Activated CD8-positive, alpha-beta memory T cell treated with anti-CD3 and anti-CD28 coated beads, Interleukin-2, amount 10 ng/mL, durations not matched to agents 7 days and 5 days (primary cell): ENCODE measurements around the gene EZH1. TPM values are rescaled to one million over a fixed set of nuclear protein-coding genes. Genes with fewer than 3 reads are reported as not detected.

Experiments used
- ATAC-seq: fragments of 150-1000 bp; cut with Tn5 transposase; one replicate; pipeline ENCODE4 v1.10.0; 2021; ENCODE audit warnings: moderate library complexity
- CTCF ChIA-PET: fragments of 350-600 bp; sonication (Branson Sonifier 250); formaldehyde crosslinking; loops from one replicate; lab custom pipeline; 2021; ENCODE audit warnings: antibody characterized with exemption; lab: Charles Lee
- DNase-seq: peaks from one replicate; pipeline ENCODE4 v3.0.0-alpha.2; 2020
- H3K27ac Mint-ChIP-seq: one replicate; pipeline ENCODE4 v1.8.0; 2021; ENCODE audit warnings: mild to moderate bottlenecking, mixed read lengths
- H3K27me3 Mint-ChIP-seq: one replicate; pipeline ENCODE4 v1.8.0; 2021; ENCODE audit warnings: mixed read lengths
- H3K36me3 Mint-ChIP-seq: one replicate; pipeline ENCODE4 v1.8.0; 2021; ENCODE audit warnings: mild to moderate bottlenecking, mixed read lengths
- H3K4me1 Mint-ChIP-seq: one replicate; pipeline ENCODE4 v1.8.0; 2021; ENCODE audit warnings: mixed read lengths
- H3K4me3 Mint-ChIP-seq: one replicate; pipeline ENCODE4 v1.8.0; 2021; ENCODE audit warnings: mild to moderate bottlenecking, moderate library complexity, mixed read lengths
- H3K9me3 Mint-ChIP-seq: one replicate; pipeline ENCODE4 v1.8.0; 2022; ENCODE audit warnings: low read depth, mixed read lengths
- microRNA-seq: library from miRNA; unstranded; fragments of <30 nt; microRNA quantifications from one replicate; pipeline ENCODE4 v1.2.0, GENCODE V29; 2022
- total RNA-seq, 2 experiments: library from RNA; stranded (reverse); gene quantifications; one replicate each; pipeline ENCODE4 v1.2.3, GENCODE V29; 2021

EZH1 gene
- total RNA-seq, 2 experiments from 2014 or later, result 39.9 to 46.5 TPM

- Mint-ChIP-seq H3K27ac (peak within 1 kb of the TSS; percentile 76), H3K4me1 (peaks cover 18% of the 10 kb centered on the region), H3K36me3 (peaks cover 3% of the 10 kb centered on the region), H3K9me3 (no peaks in the 10 kb centered on the region), H3K4me3 (peak within 1 kb of the TSS; percentile 93), H3K27me3 (peaks cover 13% of the 10 kb centered on the region)
- peak; percentile 83 for DNase-seq
- CTCF ChIA-PET, result interaction anchor here (0.6 to 1.6 kb wide), 7 partner anchors 11 to 250 kb away, joined by 3 to 6 read pairs (median 3); no protein-coding TSS in a partner anchor
- ATAC-seq, result peak; percentile 85
These were observed 85.5 kb downstream of the EZH1 start, which contains the start of gene TUBG2 for GRCh38 chr17:42659079-42659931. Gene TUBG2 (plus strand): TSS chr17:42659284. CDS start chr17:42659504, 220 bp downstream.

GRCh38 chr17:42657824-42658588 lies 86.8 kb downstream of the EZH1 start:
- ATAC-seq (no peak), DNase-seq (no peak)
- H3K27ac Mint-ChIP-seq, result peak overlapping the region; percentile 4
- H3K36me3 Mint-ChIP-seq, result peaks cover 3% of the 10 kb centered on the region
- peak overlapping the region; percentile 93 for H3K4me3 Mint-ChIP-seq
- no peaks in the 10 kb centered on the region for H3K9me3 Mint-ChIP-seq
- CTCF ChIA-PET, result interaction anchor here (0.7 to 1.7 kb wide), 5 partner anchors 12 to 80 kb away, joined by 3 to 5 read pairs (median 3); no protein-coding TSS in a partner anchor
- peaks cover 25% of the 10 kb centered on the region for H3K27me3 Mint-ChIP-seq
- peaks cover 20% of the 10 kb centered on the region for H3K4me1 Mint-ChIP-seq

- DNase-seq (no peak), ATAC-seq (no peak)
- H3K27ac Mint-ChIP-seq, result no peak overlapping the region
- no peak overlapping the region for H3K4me3 Mint-ChIP-seq
- peaks cover 3% of the 10 kb centered on the region for H3K36me3 Mint-ChIP-seq
- H3K9me3 Mint-ChIP-seq, result no peaks in the 10 kb centered on the region
- peaks cover 20% of the 10 kb centered on the region for H3K4me1 Mint-ChIP-seq
- peaks cover 29% of the 10 kb centered on the region for H3K27me3 Mint-ChIP-seq
- CTCF ChIA-PET, result no interaction called here
These were observed 89.3 kb downstream of the EZH1 start for GRCh38 chr17:42655528-42655927.

DNA sequence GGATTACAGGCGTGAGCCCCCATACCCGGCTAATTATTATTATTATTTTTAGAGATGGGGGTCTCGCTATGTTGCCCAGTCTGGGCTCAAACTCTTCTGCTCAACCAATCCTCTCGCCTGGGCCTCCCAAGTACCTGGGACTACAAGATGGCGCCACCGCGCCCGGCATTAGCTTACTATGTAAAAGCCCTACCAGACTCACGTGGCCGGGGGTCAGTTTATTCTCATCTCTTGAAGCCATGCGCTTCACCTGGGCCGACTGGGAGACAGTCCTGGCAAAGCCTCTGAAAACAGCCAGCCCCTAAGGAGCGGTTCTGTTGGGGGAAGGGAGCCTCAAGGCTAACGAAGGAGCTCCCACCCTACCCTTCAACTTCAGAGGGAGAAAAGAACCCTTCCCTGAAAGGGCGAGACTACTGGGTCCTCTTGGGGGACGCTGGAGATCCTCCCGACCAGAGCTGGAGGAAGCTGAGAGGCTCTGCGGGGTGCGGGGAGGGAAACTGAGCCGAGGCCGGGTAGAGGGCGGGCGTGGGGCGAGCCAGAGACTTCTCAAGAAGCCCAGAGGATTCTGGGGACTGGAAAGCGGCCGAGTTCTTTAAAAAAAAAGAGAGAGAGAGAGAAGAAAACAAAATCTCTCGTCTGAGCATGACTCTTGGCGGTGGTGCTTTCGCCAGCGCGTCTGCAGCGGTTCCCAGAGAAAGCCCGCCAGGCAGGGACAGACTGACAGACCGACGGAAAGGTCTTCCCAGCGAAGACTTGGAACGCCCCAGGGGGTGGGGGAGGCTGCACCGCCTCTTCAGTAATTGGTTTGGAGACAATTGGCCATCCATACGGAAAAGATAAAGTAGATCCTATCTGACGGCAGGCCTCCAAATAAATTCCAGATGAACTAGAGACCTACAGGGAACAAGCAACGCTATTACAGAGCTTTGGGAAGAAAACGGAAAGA lies 91.4 kb downstream of the EZH1 start:
- Mint-ChIP-seq H3K27me3 (peaks cover 32% of the 10 kb centered on the region), H3K36me3 (peaks cover 3% of the 10 kb centered on the region), H3K4me3 (no peak overlapping the region), H3K27ac (no peak overlapping the region), H3K9me3 (no peaks in the 10 kb centered on the region), H3K4me1 (peaks cover 14% of the 10 kb centered on the region)
- DNase-seq, result no peak
- CTCF ChIA-PET, result no interaction called here
- ATAC-seq, result no peak

- CTCF ChIA-PET, result interaction anchor here (1.4 kb wide), 1 partner anchor 28 kb away, joined by 3 read pairs; no protein-coding TSS in a partner anchor
- ATAC-seq (no peak), DNase-seq (no peak)
- Mint-ChIP-seq H3K9me3 (no peaks in the 10 kb centered on the region), H3K27me3 (peaks cover 32% of the 10 kb centered on the region), H3K27ac (no peak overlapping the region), H3K4me1 (peaks cover 17% of the 10 kb centered on the region), H3K36me3 (no peaks in the 10 kb centered on the region), H3K4me3 (no peak overlapping the region)
These were observed 93.4 kb downstream of the EZH1 start for GRCh38 chr17:42651392-42651791.

Small RNA genes within 50 kb of the gene (microRNA-seq; reads per million reads assigned to microRNA genes)
- gene MIR6780A, result not detected

Other genes with a start within 250 kb of the EZH1 start
- 10 to 100 TPM; 18.2 to 19.4 TPM for gene NAGLU, start 208.8 kb downstream of the EZH1 start, total RNA-seq
- gene HSD17B1, start 192.1 kb downstream of the EZH1 start, total RNA-seq, result 1 to 10 TPM in 1 of 2 experiments, under 1 TPM in 1; 0.70 to 1.1 TPM
- 100 to 1,000 TPM in 1 of 2 experiments, 10 to 100 TPM in 1; 95.9 to 108 TPM for gene COASY, start 182.9 kb downstream of the EZH1 start, total RNA-seq
- gene MLX, start 177.9 kb downstream of the EZH1 start, total RNA-seq, result 10 to 100 TPM; 54.8 to 60.4 TPM
- gene PSMC3IP, start 167.3 kb downstream of the EZH1 start, total RNA-seq, result 10 to 100 TPM; 24.4 to 25.5 TPM
- gene RETREG3, start 135.7 kb downstream of the EZH1 start, total RNA-seq, result 10 to 100 TPM; 46.7 to 54.2 TPM
- gene TUBG1, start 135.4 kb downstream of the EZH1 start, total RNA-seq, result 100 to 1,000 TPM in 1 of 2 experiments, 10 to 100 TPM in 1; 92.3 to 103 TPM
- gene TUBG2, start 85.8 kb downstream of the EZH1 start, total RNA-seq, result 10 to 100 TPM; 13.5 to 14.6 TPM
- 1 to 10 TPM; 1.3 to 1.4 TPM for gene PLEKHH3, start 68.0 kb downstream of the EZH1 start, total RNA-seq
- gene CCR10, start 63.2 kb downstream of the EZH1 start, total RNA-seq, result under 1 TPM in 1 of 2 experiments, not detected in 1; 0.45 TPM
- gene CNTNAP1, start 62.5 kb downstream of the EZH1 start, total RNA-seq, result 1 to 10 TPM in 1 of 2 experiments, under 1 TPM in 1; 0.61 to 1.9 TPM
- not detected for gene RAMP2, start 16.2 kb upstream of the EZH1 start, total RNA-seq
- gene VPS25, start 28.4 kb upstream of the EZH1 start, total RNA-seq, result 10 to 100 TPM; 62.8 to 77.8 TPM
- gene WNK4, start 35.6 kb upstream of the EZH1 start, total RNA-seq, result under 1 TPM; 0.20 to 0.59 TPM
- gene COA3, start 53.7 kb upstream of the EZH1 start, total RNA-seq, result 10 to 100 TPM; 43.7 to 48.2 TPM
- not detected for gene CNTD1, start 53.8 kb upstream of the EZH1 start, total RNA-seq
- gene BECN1, start 79.2 kb upstream of the EZH1 start, total RNA-seq, result 10 to 100 TPM; 94.7 to 99.8 TPM
- 100 to 1,000 TPM; 123 to 166 TPM for gene PSME3, start 88.4 kb upstream of the EZH1 start, total RNA-seq
- gene AOC2, start 99.5 kb upstream of the EZH1 start, total RNA-seq, result 1 to 10 TPM; 1.8 to 2.4 TPM
- gene AOC3, start 106.2 kb upstream of the EZH1 start, total RNA-seq, result 1 to 10 TPM; 1.1 to 1.5 TPM
- gene G6PC1, start 155.8 kb upstream of the EZH1 start, total RNA-seq, result not detected
- gene AARSD1, start 219.4 kb upstream of the EZH1 start, total RNA-seq, result 10 to 100 TPM; 34.1 to 41.9 TPM
- under 1 TPM in 1 of 2 experiments, not detected in 1; 0.30 TPM for gene PTGES3L, start 235.0 kb upstream of the EZH1 start, total RNA-seq
- 10 to 100 TPM; 16.9 to 17.4 TPM for gene RUNDC1, start 235.5 kb upstream of the EZH1 start, total RNA-seq